ENCODE measurements around the gene TRIM8. TPM values are rescaled to one million over a fixed set of nuclear protein-coding genes. Genes with fewer than 3 reads are reported as not detected.

The TRIM8 gene
- total RNA-seq, 1 experiment from 2014 or later: 37.0 TPM

GRCh38 chr10:102639537-102639936 lies 4.7 kb upstream of the TRIM8 start:
- Histone ChIP-seq H4K5ac (ENCODE audit: insufficient read length, low read depth, low read length) (no peak overlapping the region), H2BK120ac (ENCODE audit: low read depth, low read length, poor library complexity, severe bottlenecking) (no peak overlapping the region), H2AFZ (ENCODE audit: low read length) (no peak overlapping the region), H4K8ac (replicated peaks; ENCODE audit: insufficient read length, low read depth, low read length) (no peak overlapping the region), H3K9me3 (ENCODE audit: control insufficient read depth, low read depth, low read length) (no peaks in the 10 kb centered on the region), H3K9ac (ENCODE audit: extremely low read depth, insufficient read length, low read length) (no peak overlapping the region), H3K23me2 (ENCODE audit: insufficient read length, low read depth, low read length, poor library complexity, severe bottlenecking) (peaks cover 8% of the 10 kb centered on the region), H3K27me3 (ENCODE audit: insufficient read depth, low read length) (no peaks in the 10 kb centered on the region), H3K4ac (ENCODE audit: low read depth, low read length) (no peak overlapping the region), H2BK20ac (ENCODE audit: low read depth, low read length, poor library complexity, severe bottlenecking) (no peak overlapping the region), H3T11ph (ENCODE audit: low read length) (no peak overlapping the region), H2AK5ac (ENCODE audit: insufficient read length, low read length) (no peak overlapping the region), H3K79me2 (ENCODE audit: insufficient read depth, low read length) (no peaks in the 10 kb centered on the region; the same call in 1 of the 2 replicates), H2BK15ac (ENCODE audit: low read depth, low read length) (no peak overlapping the region), H2BK5ac (ENCODE audit: insufficient read length, low read length) (no peak overlapping the region), H3K27ac (ENCODE audit: insufficient read length, low read depth, low read length) (no peak overlapping the region), H3K4me2 (ENCODE audit: insufficient read depth, insufficient read length, low read length) (no peak overlapping the region), H3K56ac (ENCODE audit: insufficient read length, low read depth, low read length) (no peak overlapping the region), H3K14ac (ENCODE audit: insufficient read depth, low read length) (no peak overlapping the region), H2BK12ac (ENCODE audit: insufficient read length, low read depth, low read length) (no peak overlapping the region), H3K23ac (ENCODE audit: insufficient read length, low read depth, low read length) (no peak overlapping the region), H4K91ac (ENCODE audit: insufficient read length, low read depth, low read length) (no peak overlapping the region), H3K4me1 (ENCODE audit: insufficient read depth, low read length) (peaks cover 4% of the 10 kb centered on the region), H3K79me1 (ENCODE audit: insufficient read depth, low read depth, low read length, poor library complexity, severe bottlenecking) (no peaks in the 10 kb centered on the region), H3K18ac (ENCODE audit: insufficient read length, low read depth, low read length) (no peak overlapping the region), H4K20me1 (ENCODE audit: control insufficient read depth, insufficient read depth, insufficient read length) (no peaks in the 10 kb centered on the region)
- H3K27ac Mint-ChIP-seq: no peak overlapping the region
- DNase-seq: no peak
- H3K27me3 Mint-ChIP-seq (ENCODE audit: low read depth): peaks cover 4% of the 10 kb centered on the region; the same call in 1 of the 2 replicates
- no peak overlapping the region for H3K4me3 Mint-ChIP-seq
- peaks cover 15% of the 10 kb centered on the region in 2 experiments for H3K4me1 Mint-ChIP-seq
- WGBS (ENCODE audit: extremely low coverage, insufficient read length, low lambda C conversion rate): no CpG with 5 or more reads among the region's 2 CpGs
- TF ChIP-seq CTCF (conservative IDR thresholded peaks at IDR 0.05): no peak
- H3K9me3 Mint-ChIP-seq: peaks cover 0 to 2% of the 10 kb centered on the region in 2 experiments; a peak in 2 of 5 replicates
- H3K36me3 Mint-ChIP-seq (ENCODE audit: insufficient read depth in 1 of 3, low read depth in 3 of 3): no peaks in the 10 kb centered on the region

Data from H9 (cell line).